Testis (tissue), 2 donors: ENCODE measurements around the gene CLDN1.

Source experiments
- POLR2A ChIP-seq: fragments of 450-650 bp; IDR thresholded peaks from one replicate; pipeline ENCODE4 v1.6.1; 2017; ENCODE audit warnings: antibody characterized with exemption, mild to moderate bottlenecking, moderate library complexity
- TF ChIP-seq, protein P1 (sequence below), 3 experiments: fragments of 450-650 bp in 2 of 3; fragments of 200-600 bp in 1 of 3; sonication (generic) in 1 of 3; IDR thresholded peaks; one replicate each; pipeline ENCODE4 v1.5.1; 2016 to 2019; ENCODE audit warnings: antibody characterized with exemption in 3 of 3, mild to moderate bottlenecking in 2 of 3, moderate library complexity in 1 of 3

DNA sequence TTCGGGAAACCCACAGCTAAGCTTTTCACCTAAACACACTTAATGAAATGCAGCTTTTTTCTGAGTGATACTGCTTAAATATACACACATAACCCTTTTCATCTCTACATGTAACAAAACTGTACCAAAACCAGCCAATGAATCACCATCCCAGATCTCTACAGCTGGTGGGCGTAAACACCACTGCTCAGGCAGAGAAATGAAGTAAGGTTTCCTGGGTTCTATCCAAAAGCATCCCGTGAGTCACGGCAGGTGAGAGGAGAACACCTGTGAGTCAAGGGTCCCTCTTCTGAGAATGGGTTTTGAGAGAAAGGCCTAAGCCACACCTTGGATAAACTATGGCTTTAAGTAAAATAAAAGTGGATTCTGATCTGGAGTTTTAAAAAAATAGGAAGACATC, 2.6 kb downstream of the CLDN1 start:
- TF ChIP-seq, protein P1, sequence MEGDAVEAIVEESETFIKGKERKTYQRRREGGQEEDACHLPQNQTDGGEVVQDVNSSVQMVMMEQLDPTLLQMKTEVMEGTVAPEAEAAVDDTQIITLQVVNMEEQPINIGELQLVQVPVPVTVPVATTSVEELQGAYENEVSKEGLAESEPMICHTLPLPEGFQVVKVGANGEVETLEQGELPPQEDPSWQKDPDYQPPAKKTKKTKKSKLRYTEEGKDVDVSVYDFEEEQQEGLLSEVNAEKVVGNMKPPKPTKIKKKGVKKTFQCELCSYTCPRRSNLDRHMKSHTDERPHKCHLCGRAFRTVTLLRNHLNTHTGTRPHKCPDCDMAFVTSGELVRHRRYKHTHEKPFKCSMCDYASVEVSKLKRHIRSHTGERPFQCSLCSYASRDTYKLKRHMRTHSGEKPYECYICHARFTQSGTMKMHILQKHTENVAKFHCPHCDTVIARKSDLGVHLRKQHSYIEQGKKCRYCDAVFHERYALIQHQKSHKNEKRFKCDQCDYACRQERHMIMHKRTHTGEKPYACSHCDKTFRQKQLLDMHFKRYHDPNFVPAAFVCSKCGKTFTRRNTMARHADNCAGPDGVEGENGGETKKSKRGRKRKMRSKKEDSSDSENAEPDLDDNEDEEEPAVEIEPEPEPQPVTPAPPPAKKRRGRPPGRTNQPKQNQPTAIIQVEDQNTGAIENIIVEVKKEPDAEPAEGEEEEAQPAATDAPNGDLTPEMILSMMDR (IDR thresholded peaks at IDR 0.05), result no peak
- no peak for TF ChIP-seq POLR2A
